DMS53 treated with DMSO at 0.1 percent for 48 hours (cell line): Measurements from ENCODE around the gene NPLOC4.

Experiments
- DNase-seq: peaks from one replicate; lab custom pipeline; 2025; ENCODE audit not compliant: unreplicated experiment; lab: John Stamatoyannopoulos, UW

Gene NPLOC4

GRCh38 chr17:81549826-81550225, 87.1 kb downstream of the NPLOC4 start:
- DNase-seq, result no peak

- DNase-seq, result no peak
Measured at GRCh38 chr17:81549031-81549557, 87.8 kb downstream of the NPLOC4 start.

- DNase-seq, result no peak
Measured at GRCh38 chr17:81547614-81547982, 89.3 kb downstream of the NPLOC4 start.

GRCh38 chr17:81546906-81547613, 89.9 kb downstream of the NPLOC4 start:
- DNase-seq, result no peak

- no peak for DNase-seq
Measured at GRCh38 chr17:81545160-81545949, 91.6 kb downstream of the NPLOC4 start.

GRCh38 chr17:81544281-81544974, 92.5 kb downstream of the NPLOC4 start:
- no peak for DNase-seq

GRCh38 chr17:81543756-81544155, 93.2 kb downstream of the NPLOC4 start:
- no peak for DNase-seq

GRCh38 chr17:81543339-81543675, 93.6 kb downstream of the NPLOC4 start:
- DNase-seq, result no peak

GRCh38 chr17:81542431-81543338, 94.2 kb downstream of the NPLOC4 start:
- no peak for DNase-seq

- DNase-seq, result no peak
Measured at GRCh38 chr17:81541123-81541522, 95.8 kb downstream of the NPLOC4 start.

GRCh38 chr17:81540676-81541027, 96.3 kb downstream of the NPLOC4 start:
- DNase-seq, result no peak

GRCh38 chr17:81539961-81540675, 96.8 kb downstream of the NPLOC4 start:
- DNase-seq, result no peak

GRCh38 chr17:81539571-81539900, 97.4 kb downstream of the NPLOC4 start:
- no peak for DNase-seq

- DNase-seq, result no peak
Measured at GRCh38 chr17:81538651-81539570, 98.0 kb downstream of the NPLOC4 start.

- DNase-seq, result peak; percentile 91
Measured at GRCh38 chr17:81537856-81538555, 98.9 kb downstream of the NPLOC4 start.

- DNase-seq, result peak; percentile 80
Measured at GRCh38 chr17:81537343-81537855, 99.5 kb downstream of the NPLOC4 start.

- DNase-seq, result no peak
Measured at GRCh38 chr17:81536299-81537290, 100.3 kb downstream of the NPLOC4 start.
